Measurements from ENCODE around the gene CTNS.
A peak's percentile ranks its signal among the peaks of the same experiment; 100 is the strongest.

The CTNS gene

DNA sequence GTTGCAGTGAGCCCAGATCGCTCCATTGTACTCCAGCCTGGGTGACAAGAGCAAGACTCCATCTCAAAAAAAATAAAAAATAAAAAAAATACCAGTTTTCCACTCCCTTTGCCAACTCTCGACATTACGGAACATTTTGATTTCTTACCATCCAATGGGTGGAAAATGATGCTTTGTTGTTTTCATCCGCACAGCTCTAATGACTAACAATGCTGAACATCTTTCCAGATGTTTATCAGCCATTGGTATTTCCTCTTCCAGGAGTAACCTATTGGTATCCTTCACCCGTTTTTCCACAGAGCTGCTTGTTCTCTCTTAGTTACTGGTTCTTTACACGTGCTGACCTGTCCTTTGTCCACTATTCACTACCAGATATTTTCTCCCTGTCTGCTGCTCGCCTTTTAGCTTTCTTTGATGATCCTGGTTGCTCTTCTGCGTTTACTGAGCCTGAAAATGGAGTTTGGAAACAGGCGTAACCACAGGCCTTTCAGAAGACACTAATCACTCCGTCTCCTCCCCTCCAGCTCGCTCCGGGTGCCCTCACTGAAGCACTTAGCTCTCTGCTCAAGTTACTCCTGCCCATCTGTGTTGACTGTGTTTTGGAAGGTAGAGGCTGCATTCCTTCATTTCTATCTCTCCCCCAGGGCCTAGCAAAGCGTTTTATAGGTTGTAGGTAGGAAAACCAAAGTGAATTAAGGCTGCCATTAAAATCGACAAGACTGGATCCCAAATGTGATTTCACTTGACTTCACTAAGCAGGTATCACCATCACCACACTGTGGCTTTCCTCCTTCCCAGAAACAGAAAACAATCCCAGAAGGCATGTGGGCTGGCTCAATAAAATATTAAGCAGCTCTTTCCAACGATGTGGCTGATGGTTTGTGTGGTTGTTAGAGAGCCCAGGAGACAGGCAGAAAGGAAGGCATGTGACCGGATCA, 9.5 kb upstream of the CTNS start:
- no peak for DNase-seq

DNA sequence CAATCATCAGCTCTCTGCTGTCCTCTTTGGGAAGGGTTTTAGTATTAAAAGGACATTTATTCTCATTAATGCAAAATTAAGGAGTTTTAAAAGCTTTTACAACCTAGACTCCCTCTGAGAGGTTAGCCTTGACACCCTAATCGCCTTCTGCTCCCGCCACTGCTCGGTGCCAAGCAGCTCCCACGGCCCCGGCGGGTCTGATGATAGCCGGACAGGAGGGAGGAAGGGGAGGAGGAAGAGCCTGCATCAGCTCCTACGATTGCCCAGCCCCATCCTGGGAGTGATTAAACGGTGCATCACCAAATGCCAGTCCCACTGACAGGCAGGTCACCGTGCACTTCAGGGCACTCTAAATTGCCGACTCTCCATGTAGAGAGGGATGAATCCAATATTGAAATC, 8.8 kb upstream of the CTNS start:
- DNase-seq = no peak

DNA sequence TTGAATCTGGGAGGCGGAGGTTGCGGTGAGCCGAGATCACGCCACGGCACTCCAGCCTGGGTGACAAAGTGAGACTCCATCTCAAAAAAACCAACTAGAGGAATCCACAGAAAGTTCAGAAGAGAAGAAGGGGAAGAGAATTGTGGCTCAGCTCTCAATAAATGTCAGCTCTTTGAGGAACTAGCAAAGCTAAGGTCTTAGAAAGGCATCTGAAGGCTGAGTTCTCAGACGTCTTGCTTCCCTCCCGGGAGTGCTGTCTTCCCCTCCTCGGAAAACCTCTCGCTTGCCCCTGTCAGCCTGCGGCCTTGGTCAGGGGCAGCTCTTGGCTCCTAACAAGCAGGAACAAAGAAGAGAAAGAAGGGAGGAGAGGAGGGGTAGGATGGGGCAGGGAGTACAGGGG, 5.8 kb upstream of the CTNS start:
- peak in 3 of 4 experiments; percentile 46 to 64 (median 58) for DNase-seq

DNA sequence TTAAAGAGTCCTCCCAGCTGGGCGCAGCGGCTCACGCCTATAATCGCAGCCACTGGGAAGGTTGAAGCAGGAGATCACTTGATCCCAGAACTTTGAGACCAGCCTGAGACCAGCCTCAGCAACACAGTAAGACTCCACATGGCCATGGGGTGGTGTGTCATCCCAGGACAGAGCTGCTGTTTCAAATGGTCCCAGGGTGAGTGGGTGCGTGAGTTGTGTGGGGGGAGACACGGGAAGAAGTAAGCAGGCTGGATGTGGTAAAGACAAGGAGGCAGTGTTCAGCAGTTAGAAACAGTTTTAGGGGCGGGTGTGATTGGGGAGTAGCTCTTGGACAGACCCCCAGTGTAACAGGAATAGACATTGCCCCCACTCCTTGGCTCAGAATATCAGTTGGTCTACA, 4.3 kb upstream of the CTNS start:
- DNase-seq = peak; percentile 36 to 62 (median 52)

DNA sequence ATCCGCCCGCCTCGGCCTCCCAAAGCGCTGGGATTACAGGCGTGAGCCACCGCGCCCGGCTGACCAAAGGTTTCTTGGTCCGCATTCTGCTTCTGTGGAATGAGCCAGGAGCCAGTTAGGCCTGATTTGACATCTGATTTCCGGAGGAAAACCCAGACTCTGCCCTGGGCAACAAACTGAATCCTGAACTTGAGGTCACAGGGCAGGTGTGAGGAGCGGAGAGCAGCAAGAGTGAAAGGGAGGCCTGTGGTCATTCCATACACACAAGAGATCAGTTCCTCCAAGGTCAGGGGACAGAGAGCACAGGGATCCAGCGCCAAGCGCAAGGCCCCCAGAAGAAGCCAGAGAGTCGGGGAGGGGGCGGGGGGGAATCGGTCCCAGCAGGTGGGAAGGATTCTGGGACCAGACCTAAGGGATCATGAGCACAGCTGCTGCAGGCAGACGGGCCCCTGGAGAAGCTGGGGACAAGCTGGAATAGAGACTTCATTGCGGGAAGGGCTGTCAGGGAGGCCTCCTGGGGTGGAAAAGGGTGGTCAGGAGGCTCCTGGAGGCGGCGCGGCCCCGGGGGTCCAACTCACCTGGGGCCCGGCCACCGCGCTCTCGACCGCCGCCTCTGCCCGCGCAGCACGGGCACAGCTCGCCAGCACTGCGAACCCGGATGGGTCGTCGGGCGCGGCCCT, 946 bp upstream of the CTNS start:
- DNase-seq = peak in 2 of 4 experiments; percentile 16 to 24

DNA sequence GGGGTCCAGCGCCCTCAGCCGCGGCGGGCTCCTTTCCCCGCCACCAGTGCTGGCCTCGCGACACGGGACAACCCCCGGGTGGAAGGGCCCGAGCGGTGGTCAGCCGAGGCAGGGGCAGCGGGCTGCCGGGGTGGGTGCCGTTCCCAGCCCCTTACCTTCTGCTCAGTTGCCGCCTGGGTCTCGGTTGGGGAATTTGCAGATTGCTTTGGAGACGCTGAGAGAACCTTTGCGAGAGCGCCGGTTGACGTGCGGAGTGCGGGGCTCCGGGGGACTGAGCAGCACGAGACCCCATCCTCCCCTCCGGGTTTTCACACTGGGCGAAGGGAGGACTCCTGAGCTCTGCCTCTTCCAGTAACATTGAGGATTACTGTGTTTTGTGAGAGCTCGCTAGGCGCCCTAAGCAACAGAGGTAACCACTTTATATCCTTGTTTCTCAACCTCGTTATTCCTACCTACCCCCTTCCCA, 381 bp downstream of the CTNS start:
- DNase-seq = peak in 3 of 4 experiments; percentile 17 to 44 (median 24)

DNA sequence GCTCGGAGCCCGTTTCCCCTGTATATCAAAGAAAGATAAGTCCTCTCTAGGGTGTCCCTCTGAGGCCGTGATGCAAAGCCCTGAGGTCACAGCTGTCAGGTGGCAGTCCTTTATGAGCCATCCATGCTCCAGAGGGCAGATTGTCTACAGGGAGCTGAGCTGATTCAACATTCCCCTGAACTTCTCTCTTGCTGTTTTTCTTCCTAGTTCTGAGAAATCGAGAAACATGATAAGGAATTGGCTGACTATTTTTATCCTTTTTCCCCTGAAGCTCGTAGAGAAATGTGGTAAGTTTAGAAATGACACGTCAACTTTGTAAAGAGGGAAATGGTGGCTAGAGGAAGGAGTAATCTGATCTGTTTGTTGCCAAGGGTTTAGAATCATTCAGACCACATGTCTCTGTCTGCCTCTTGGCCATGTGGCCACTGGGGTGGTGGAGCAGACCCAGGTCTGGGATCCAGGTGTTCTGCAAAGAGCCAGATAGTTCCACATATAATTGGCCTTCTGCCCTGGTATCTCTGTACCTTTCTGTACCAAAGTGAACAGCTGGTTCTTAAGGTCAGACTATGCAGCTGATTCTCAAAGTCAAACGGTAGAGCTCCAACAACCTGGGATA, 3.5 kb downstream of the CTNS start:
- DNase-seq = peak; percentile 82 to 92 (median 86)

DNA sequence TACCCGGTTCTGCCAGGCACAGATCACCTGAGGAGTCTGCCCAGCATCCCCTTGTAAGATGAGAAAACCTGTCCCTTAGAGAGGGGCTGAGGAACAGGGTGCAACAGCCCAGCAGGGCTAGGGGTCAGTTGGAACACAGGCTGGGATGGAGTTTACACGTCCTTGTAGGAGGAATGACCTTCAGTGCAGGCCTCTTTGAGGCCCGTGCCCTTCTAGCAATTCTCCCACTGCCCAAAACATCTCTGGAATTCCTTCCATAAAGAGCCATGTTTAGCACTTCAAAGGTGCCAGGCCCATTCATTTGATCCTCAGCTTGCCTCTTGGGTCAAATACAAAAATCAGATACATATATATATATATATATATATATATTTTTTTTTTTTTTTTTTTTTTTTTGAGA, 4.5 kb downstream of the CTNS start:
- no peak for DNase-seq

DNA sequence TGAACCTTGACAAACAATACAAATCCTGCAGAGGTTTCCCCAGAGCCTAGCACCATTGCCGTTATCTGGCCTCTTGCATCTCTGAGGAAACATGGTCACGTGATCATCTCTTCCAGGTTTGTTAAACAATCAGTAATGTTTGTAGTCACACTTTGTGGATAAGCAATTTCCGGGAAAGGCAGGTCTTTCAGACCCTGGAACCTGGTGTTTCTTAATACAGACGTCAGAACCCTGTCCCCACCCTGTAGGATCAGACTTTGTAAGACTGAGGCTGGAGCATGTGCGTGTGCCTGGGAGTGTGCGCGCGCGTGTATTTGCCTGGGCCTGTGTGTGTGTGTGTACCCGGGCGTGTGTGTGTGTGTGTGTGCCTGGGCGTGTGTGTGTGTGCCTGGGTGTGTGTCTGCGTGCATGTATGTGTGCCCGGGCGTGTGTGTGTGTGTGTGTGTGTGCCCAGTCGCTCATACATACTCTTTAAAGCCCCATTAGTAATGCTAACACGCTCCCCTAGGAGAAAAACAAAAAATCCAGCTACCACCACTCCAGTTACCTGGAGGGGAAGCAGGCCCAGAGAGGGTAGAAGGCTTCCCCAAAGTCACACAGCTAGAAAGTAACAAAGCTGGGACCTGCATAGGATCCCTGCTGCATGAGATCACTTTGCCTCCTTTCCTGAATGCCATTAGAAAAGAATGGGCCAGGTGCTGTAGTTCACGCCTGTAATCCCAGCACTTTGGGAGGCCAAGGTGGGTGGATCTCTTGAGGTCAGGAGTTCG, 5.3 kb downstream of the CTNS start:
- no peak for DNase-seq

DNA sequence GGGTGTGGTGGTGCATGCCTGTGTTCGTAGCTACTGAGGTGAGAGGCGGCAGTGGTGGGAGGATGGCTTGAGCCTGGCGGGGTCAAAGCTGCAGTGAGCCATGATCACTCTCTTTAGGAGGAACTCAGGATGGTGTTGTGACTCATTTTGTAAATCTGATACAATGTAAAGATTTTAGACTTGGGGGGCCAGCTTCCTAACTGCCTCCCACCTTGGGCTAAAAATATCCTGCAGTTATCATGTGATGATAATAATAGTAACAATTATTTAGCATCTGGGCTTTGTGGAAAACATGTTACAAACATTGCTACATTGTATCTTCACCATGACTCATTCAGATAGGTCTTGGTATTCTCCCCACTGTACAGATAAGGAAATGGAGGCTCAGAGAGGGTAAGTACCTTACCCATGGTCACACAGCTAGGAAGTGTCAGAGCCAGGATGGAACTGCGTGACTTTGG, 7.4 kb downstream of the CTNS start:
- peak; percentile 53 to 83 (median 77) for DNase-seq

DNA sequence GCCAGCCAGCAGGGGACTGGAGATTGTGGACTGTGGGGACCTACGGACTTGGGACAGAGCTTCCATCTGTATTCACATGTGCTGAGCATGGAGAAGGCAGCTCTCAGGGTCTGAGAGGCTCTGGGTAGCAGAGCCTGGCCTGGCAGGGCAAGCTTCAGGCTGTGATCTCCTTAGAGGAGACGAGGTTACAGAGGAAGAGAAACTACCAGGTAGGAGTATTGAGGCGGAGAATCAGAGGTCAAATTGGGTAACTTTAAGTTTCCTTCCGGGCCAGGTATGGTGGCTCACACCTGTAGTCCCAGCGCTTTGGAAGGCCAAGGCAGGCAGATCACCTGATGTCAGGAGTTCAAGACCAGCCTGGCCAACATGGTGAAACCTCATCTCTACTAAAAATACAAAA, 8.8 kb downstream of the CTNS start:
- no peak for DNase-seq

DNA sequence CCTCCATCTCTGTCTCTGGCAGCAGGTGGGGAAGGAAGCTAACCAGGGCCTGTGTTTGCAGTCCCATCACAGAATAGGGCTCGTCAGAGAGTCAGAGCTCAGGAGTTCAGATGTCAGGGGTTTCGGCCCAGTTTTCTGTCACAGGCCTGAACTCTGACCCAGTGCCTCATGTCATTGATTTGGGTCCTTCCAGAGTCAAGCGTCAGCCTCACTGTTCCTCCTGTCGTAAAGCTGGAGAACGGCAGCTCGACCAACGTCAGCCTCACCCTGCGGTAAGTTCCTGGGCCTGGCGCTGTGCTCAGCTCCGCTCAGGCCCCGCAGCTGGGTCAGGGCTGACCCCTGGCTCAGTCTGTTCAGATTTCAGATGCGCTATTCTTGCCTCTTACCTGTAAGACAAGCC, 10.7 kb downstream of the CTNS start:
- DNase-seq = no peak

DNA sequence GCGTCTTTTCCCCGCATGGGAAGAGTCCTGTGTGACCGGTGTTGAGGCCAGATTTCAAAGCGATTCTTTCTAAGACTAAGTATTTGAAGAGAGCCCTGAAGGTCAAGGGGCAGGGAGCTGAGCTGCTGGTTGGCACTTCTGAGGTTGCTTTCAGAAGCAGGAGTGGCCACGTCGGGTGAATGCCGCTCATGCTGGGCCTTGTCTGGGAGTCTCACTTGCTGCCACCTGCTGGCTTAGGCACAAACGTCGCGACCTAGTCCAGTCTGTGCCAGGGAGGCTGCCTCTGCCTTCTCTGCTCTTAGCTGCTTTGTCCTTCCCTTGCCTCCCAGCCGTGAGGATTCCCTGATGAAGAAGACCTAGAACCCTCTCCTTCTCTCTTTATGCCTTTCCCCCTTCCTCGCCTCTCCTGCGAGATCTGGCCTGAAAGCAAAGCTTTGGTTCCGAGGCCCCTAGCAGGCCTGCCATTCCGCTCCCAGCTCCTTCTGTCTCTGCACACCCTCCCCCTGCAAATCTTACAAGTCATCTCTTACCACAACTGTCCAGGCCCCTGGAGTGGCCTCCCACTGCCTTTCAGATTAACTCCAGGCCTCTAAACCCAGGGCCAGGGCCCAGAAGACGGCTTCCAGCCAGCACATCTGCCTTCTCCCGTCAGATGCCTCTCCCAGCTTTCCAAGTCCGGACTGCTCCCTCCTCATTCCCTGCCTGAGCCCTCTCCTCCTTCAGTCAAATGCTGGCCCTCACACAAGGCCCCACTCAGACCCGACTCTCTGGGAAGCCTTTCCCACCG, 11.4 kb downstream of the CTNS start:
- DNase-seq = peak; percentile 42 to 73 (median 62)

DNA sequence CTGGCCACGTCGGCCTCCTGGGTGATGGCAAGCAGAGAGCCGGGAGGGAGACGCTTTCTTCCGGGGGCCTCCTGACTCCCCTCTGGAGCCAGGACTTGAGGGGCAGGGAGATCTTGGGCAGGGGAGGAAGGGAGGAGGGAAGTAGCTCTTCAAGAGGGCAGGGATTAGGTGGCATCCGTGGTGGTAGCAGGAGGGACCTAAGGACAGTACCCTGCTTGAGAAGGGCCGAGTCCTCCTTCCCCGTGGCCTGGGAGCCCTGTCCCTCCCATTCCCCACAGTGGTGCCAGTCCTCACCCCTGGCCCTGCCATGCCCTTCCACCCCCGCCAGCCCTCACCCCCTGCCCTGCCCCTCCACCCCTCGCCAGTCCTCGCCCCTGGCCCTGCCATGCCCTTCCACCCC, 19.2 kb downstream of the CTNS start:
- no peak for DNase-seq

DNA sequence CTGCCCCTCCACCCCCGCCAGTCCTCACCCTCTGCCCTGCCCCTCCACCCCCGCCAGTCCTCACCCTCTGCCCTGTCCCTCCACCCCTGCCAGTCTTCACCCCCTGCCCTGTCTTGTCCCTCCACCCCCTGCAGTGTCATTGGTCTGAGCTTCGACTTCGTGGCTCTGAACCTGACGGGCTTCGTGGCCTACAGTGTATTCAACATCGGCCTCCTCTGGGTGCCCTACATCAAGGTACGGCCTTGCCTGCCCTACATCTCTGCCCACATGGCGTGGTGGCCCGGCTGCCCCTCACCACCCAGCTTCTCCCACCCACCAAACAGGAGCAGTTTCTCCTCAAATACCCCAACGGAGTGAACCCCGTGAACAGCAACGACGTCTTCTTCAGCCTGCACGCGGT, 19.8 kb downstream of the CTNS start:
- no peak for DNase-seq

DNA sequence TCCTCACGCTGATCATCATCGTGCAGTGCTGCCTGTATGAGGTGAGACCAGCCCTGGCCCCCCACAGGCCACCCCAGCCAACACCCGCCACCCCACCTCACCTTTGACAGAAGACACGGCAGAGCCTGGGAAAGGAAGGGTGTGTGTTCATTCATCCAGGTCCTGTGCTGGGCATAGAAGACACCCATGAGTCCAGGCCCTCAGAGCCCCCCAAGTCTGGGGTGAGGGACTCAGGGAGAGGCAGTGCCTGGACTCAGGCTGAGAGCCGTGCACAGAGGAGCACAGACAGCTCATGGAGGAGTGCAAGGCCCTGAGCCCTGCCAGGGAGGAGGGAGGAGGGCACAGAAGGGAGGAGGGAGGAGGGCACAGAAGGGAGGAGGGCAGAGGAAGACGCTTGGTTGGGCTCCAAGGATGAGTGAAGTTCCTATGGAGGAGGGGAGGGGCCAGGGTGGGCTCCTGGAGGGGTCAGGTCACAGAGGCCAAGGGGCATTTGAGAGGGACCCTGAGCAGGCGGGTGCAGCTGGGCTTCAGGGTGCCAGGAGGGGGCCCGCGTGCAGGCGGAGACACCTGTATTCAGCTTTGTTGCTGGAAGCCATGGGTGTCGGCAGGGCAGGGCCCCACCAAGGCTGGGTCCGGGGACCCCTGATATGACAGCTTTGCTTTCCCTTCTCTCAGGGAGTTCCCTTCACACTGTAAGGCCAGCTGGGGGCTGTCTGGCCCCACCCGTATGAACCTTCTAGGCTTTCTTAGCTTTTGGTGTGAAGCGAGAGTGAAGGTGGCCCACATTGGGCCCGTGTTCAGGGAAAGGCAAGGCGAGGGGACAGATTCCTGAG, 20.4 kb downstream of the CTNS start:
- no peak for DNase-seq

DNA sequence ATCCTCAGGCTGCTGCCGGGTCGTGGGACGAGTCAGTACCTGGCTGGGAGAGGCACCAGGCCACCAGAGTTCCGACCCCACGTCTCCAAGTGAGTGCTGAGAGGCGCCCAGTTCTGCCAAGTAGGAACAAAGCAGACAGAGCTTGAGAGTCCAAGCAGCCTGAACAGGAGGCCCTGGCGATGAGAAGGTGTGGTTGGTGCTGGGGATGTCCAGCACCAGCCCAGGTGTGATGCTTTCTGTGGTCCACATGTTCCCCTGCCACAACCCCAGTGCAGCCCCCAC, 21.0 kb downstream of the CTNS start:
- DNase-seq = no peak

DNA sequence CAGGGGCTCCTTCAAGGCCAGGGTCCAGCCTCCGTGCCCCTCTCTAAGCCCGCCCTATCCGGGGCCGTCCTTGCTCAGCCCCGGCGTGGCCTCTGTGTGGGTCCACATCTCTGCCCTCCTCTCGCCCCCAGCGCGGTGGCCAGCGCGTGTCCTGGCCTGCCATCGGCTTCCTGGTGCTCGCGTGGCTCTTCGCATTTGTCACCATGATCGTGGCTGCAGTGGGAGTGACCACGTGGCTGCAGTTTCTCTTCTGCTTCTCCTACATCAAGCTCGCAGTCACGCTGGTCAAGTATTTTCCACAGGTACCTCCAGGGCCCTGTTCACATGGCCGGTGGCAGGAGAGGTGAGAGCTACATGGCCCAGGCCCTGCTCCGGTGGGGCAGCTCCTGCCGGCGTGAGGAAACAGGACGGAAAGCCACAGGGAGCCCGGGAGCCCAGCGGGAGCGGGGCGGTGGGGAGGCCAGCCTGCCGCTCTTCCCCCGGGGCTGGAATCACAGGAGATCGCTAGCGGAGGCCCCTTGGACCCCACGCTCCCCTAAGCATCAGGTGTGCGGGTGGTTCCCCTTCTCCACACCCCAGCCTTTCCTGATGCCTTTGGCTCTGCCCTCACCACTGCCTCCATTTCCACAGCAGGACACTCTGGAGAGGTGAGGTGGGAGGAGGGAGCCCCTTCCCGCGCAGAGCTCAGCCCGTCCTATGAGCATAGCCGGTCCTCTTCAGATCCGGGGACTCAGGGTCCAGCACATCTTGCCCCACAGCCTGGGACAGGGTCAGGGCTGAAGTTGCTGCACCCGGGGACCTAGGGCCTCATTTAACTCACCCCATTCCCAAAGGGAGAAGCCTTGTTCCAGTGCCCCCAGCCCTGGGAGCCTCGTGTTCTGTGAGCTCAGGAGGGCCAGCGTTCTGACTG, 21.6 kb downstream of the CTNS start:
- peak in 2 of 4 experiments; percentile 28 to 29 for DNase-seq

DNA sequence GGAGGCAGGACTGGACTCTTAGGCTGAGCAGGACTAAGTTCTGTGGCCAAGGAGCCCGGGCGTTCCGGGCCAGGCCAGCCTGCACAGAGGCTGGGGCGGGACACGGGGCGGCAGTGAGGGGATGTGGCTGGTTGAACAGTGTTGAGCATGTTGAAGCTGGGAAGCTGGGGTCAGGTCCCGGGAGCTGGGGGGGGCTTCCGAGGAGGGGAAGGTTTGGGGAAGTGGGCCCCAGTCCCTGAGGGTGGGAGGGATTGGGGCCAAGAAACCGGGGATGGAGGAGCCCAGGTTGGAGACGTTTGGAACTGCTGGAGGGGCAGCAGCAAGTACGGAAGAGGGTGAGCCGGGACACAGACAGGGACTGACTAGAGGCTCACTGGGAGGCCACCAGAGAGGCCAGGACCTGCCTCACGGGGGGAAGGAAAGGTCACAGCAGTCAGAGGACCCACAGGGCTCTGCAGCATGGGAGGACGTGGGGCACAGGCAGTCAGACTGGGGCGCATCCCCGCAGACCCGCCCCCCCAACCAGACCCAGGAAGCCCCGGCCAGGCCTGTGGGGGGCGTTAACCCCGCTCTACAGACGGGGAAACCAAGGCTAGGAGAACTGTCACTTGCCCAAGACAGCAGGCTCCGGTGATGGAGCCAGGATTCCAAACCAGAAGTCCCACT, 22.4 kb downstream of the CTNS start:
- DNase-seq = no peak

All from suppressor macrophage (primary cell).